Astrocyte (in vitro differentiated cells and primary cell): ENCODE measurements around the gene TUBB4B. TPM values are rescaled to one million over a fixed set of nuclear protein-coding genes. Genes with fewer than 3 reads are reported as not detected.

Experiments used
- DNase-seq: peaks from one replicate; pipeline ENCODE4 v3.0.0-alpha.2; 2010; ENCODE audit warnings: low read depth
- FAIRE-seq: peaks from 2 replicates; lab custom pipeline; 2011; peaks lifted over from hg19 to GRCh38; lab: Jason Lieb, UNC
- H2AFZ ChIP-seq: 2 replicates; pipeline ENCODE4 v1.6.0; 2012; ENCODE audit warnings: low read depth, low read length, inconsistent platforms
- H3K27ac ChIP-seq: 2 replicates; pipeline ENCODE4 v1.5.1; 2011; ENCODE audit warnings: low read depth, low read length, inconsistent platforms
- H3K27me3 ChIP-seq: 2 replicates; pipeline ENCODE4 v1.6.0; 2011; ENCODE audit warnings: low read length, inconsistent platforms; ENCODE audit not compliant: insufficient read depth
- H3K36me3 ChIP-seq: 2 replicates; pipeline ENCODE4 v1.5.1; 2011; ENCODE audit warnings: low read length, inconsistent platforms; ENCODE audit not compliant: insufficient read depth
- H3K4me1 ChIP-seq: 2 replicates; pipeline ENCODE4 v1.5.1; 2011; ENCODE audit warnings: low read length, inconsistent platforms; ENCODE audit not compliant: insufficient read depth
- H3K4me2 ChIP-seq: 2 replicates; pipeline ENCODE4 v1.6.0; 2012; ENCODE audit warnings: low read length, inconsistent platforms
- H3K4me3 ChIP-seq: 2 replicates; pipeline ENCODE4 v1.5.1; 2011; ENCODE audit warnings: low read depth, mild to moderate bottlenecking, low read length, inconsistent platforms; ENCODE audit not compliant: insufficient read depth
- H3K79me2 ChIP-seq: 2 replicates; pipeline ENCODE4 v1.6.0; 2012; ENCODE audit warnings: mild to moderate bottlenecking, low read length, inconsistent platforms; ENCODE audit not compliant: insufficient read depth
- H3K9ac ChIP-seq: 2 replicates; pipeline ENCODE4 v1.6.0; 2012; ENCODE audit warnings: mild to moderate bottlenecking, low read length, inconsistent platforms
- H3K9me3 ChIP-seq: 2 replicates; pipeline ENCODE4 v1.5.1; 2012; ENCODE audit warnings: low read depth, mild to moderate bottlenecking, low read length, inconsistent platforms; ENCODE audit not compliant: insufficient read depth
- H4K20me1 ChIP-seq: 2 replicates; pipeline ENCODE4 v1.6.0; 2012; ENCODE audit warnings: low read length, inconsistent platforms; ENCODE audit not compliant: insufficient read depth
- H3K27ac Mint-ChIP-seq: one replicate; pipeline ENCODE4 v1.8.0; 2021; ENCODE audit warnings: mild to moderate bottlenecking, mixed read lengths; ENCODE audit not compliant: unreplicated experiment
- H3K27me3 Mint-ChIP-seq: one replicate; pipeline ENCODE4 v1.8.0; 2021; ENCODE audit warnings: low read depth, mixed read lengths; ENCODE audit not compliant: unreplicated experiment
- H3K36me3 Mint-ChIP-seq: one replicate; pipeline ENCODE4 v1.8.0; 2021; ENCODE audit warnings: low read depth, mixed read lengths; ENCODE audit not compliant: unreplicated experiment
- H3K4me1 Mint-ChIP-seq: one replicate; pipeline ENCODE4 v1.8.0; 2021; ENCODE audit warnings: low read depth, mixed read lengths; ENCODE audit not compliant: unreplicated experiment
- H3K4me3 Mint-ChIP-seq: one replicate; pipeline ENCODE4 v1.8.0; 2021; ENCODE audit warnings: mild to moderate bottlenecking, moderate library complexity, mixed read lengths; ENCODE audit not compliant: unreplicated experiment
- H3K9me3 Mint-ChIP-seq: one replicate; pipeline ENCODE4 v1.8.0; 2021; ENCODE audit warnings: mild to moderate bottlenecking, mixed read lengths; ENCODE audit not compliant: unreplicated experiment
- CTCF ChIP-seq: IDR thresholded peaks from 2 replicates; pipeline ENCODE4 v1.5.1; 2011; ENCODE audit warnings: low read depth, mild to moderate bottlenecking, inconsistent platforms, low read length, moderate library complexity; ENCODE audit not compliant: insufficient read depth
- EZH2 ChIP-seq: IDR thresholded peaks from 2 replicates; pipeline ENCODE4 v1.6.1; 2012; ENCODE audit warnings: mild to moderate bottlenecking, low read length, inconsistent platforms; ENCODE audit not compliant: insufficient read depth
- total RNA-seq: library from RNA; stranded (reverse); gene quantifications from 2 replicates; pipeline ENCODE4 v1.2.1, GENCODE V29; 2021

TUBB4B gene
- total RNA-seq, 1 donor from 2014 or later, result 218 TPM

GRCh38 chr9:137229903-137230704, 11.0 kb upstream of the TUBB4B start:
- FAIRE-seq, result no peak

GRCh38 chr9:137230705-137231371, 10.2 kb upstream of the TUBB4B start, which contains the start of gene SLC34A3:
Gene SLC34A3 (plus strand): TSS chr9:137230901. CDS start chr9:137231703, 802 bp downstream.
- Histone ChIP-seq H3K4me1 (peaks cover 12% of the 10 kb centered on the region), H3K9me3 (no peaks in the 10 kb centered on the region), H3K9ac (no peak within 1 kb of the TSS), H3K27me3 (no peaks in the 10 kb centered on the region), H4K20me1 (no peaks in the 10 kb centered on the region), H3K4me2 (no peak within 1 kb of the TSS), H3K79me2 (no peaks in the 10 kb centered on the region), H2AFZ (no peak within 1 kb of the TSS), H3K36me3 (no peaks in the 10 kb centered on the region), H3K27ac (no peak within 1 kb of the TSS), H3K4me3 (no peak within 1 kb of the TSS)
- TF ChIP-seq EZH2 (no peak), CTCF (no peak)
- peaks cover 4% of the 10 kb centered on the region for H3K4me1 Mint-ChIP-seq
- DNase-seq, result no peak
- FAIRE-seq, result no peak
- no peaks in the 10 kb centered on the region for H3K27me3 Mint-ChIP-seq
- H3K27ac Mint-ChIP-seq, result no peak within 1 kb of the TSS
- H3K4me3 Mint-ChIP-seq, result no peak within 1 kb of the TSS
- no peaks in the 10 kb centered on the region for H3K9me3 Mint-ChIP-seq
- no peaks in the 10 kb centered on the region for H3K36me3 Mint-ChIP-seq

More at GRCh38 chr9:137229903-137230704, 11.0 kb upstream of the TUBB4B start:
- Histone ChIP-seq H3K4me2 (no peak overlapping the region), H3K79me2 (no peaks in the 10 kb centered on the region), H3K27me3 (no peaks in the 10 kb centered on the region), H3K4me1 (peaks cover 12% of the 10 kb centered on the region), H2AFZ (no peak overlapping the region), H4K20me1 (no peaks in the 10 kb centered on the region), H3K9ac (no peak overlapping the region), H3K36me3 (no peaks in the 10 kb centered on the region), H3K9me3 (no peaks in the 10 kb centered on the region), H3K27ac (no peak overlapping the region), H3K4me3 (no peak overlapping the region)
- Mint-ChIP-seq H3K36me3 (no peaks in the 10 kb centered on the region), H3K9me3 (no peaks in the 10 kb centered on the region), H3K27ac (no peak overlapping the region), H3K27me3 (no peaks in the 10 kb centered on the region), H3K4me3 (no peak overlapping the region), H3K4me1 (peaks cover 4% of the 10 kb centered on the region)
- DNase-seq, result no peak
- TF ChIP-seq EZH2, result no peak
- TF ChIP-seq CTCF, result no peak
